Upper lobe of left lung (tissue), 4 donors: ENCODE measurements around the gene CLDN11.

Source experiments
- CTCF ChIP-seq, 6 experiments: fragments of 450-650 bp in 4 of 6; fragments of 200-600 bp in 2 of 6; sonication (generic) in 2 of 6; IDR thresholded peaks; one replicate each; pipeline ENCODE4 v1.5.1; 2016 to 2019; ENCODE audit warnings: antibody characterized with exemption in 6 of 6
- EP300 ChIP-seq, 4 donors: sonication (generic); formaldehyde crosslinking; IDR thresholded peaks; one replicate each; pipeline ENCODE4 v1.5.1; 2017; ENCODE audit warnings: antibody characterized with exemption in 4 of 4, control low read depth in 2 of 4
- POLR2A ChIP-seq, 4 donors: fragments of 450-650 bp; IDR thresholded peaks; one replicate each; pipeline ENCODE4 v1.5.1; 2016 to 2017; ENCODE audit warnings: antibody characterized with exemption in 4 of 4, mild to moderate bottlenecking in 2 of 4
- POLR2AphosphoS5 ChIP-seq, 2 donors: sonication (generic); formaldehyde crosslinking; IDR thresholded peaks; one replicate each; pipeline ENCODE4 v1.5.1; 2017; ENCODE audit warnings: antibody characterized with exemption in 2 of 2

GRCh38 chr3:170442947-170443346, 24.3 kb downstream of the CLDN11 start:
- TF ChIP-seq POLR2A (IDR thresholded peaks at IDR 0.05) (no peak), CTCF (IDR thresholded peaks at IDR 0.05) (no peak), EP300 (IDR thresholded peaks at IDR 0.05) (no peak), POLR2AphosphoS5 (IDR thresholded peaks at IDR 0.05) (no peak)
